Omental fat pad (tissue), 4 donors: Measurements from ENCODE around the gene PLCXD1. TPM values are rescaled to one million over a fixed set of nuclear protein-coding genes. Genes with fewer than 3 reads are reported as not detected.
"Not testable (repeated sequence)": the region's sequence is repeated elsewhere in the genome, so short reads cannot be mapped to it uniquely, and the experiment has no call there.

Experiments
- ATAC-seq: fragments of 150-250 bp; one replicate; pipeline ENCODE4 v1.9.1; 2016; ENCODE audit warnings: mild to moderate bottlenecking, moderate library complexity; ENCODE audit not compliant: low FRiP score
- DNase-seq: peaks from one replicate; pipeline ENCODE4 v3.0.0-alpha.2; 2019; ENCODE audit warnings: low spot score
- CTCF ChIP-seq, 3 donors: fragments of 450-650 bp; IDR thresholded peaks; one replicate each; pipeline ENCODE4 v1.5.1; 2016 to 2017; ENCODE audit warnings: antibody characterized with exemption in 3 of 3, mild to moderate bottlenecking in 3 of 3, moderate library complexity in 2 of 3
- total RNA-seq, 4 donors: library from RNA; depleted of rRNA; stranded (reverse); fragments of >200 nt; gene quantifications; one replicate each; pipeline ENCODE4 v1.1.0, GENCODE V29; 2016

PLCXD1 gene
- total RNA-seq, 4 donors from 2014 or later = 12.8 to 32.3 (median 21.9) TPM

- ATAC-seq (no peak), DNase-seq (no peak)
- TF ChIP-seq CTCF (IDR thresholded peaks at IDR 0.05) = no peak
Observed at GRCh38 chrX:259692-260355, 21.4 kb upstream of the PLCXD1 start.

GRCh38 chrX:261167-261918 lies 19.8 kb upstream of the PLCXD1 start:
- DNase-seq = no peak
- ATAC-seq = peak; percentile 48
- no peak for TF ChIP-seq CTCF (IDR thresholded peaks at IDR 0.05)

GRCh38 chrX:261919-262352 lies 19.2 kb upstream of the PLCXD1 start:
- no peak for TF ChIP-seq CTCF (IDR thresholded peaks at IDR 0.05)
- ATAC-seq (no peak), DNase-seq (no peak)

- no peak for DNase-seq
- TF ChIP-seq CTCF (IDR thresholded peaks at IDR 0.05) = no peak
- ATAC-seq = no peak
Observed at GRCh38 chrX:262381-262909, 18.7 kb upstream of the PLCXD1 start.

- not testable (repeated sequence) for ATAC-seq, DNase-seq
Observed at GRCh38 chrX:264006-264405, 17.2 kb upstream of the PLCXD1 start.

GRCh38 chrX:264634-265455 lies 16.3 kb upstream of the PLCXD1 start:
- TF ChIP-seq CTCF (IDR thresholded peaks at IDR 0.05) = no peak
- no peak for DNase-seq

GRCh38 chrX:265502-265901 lies 15.7 kb upstream of the PLCXD1 start:
- ATAC-seq (no peak), DNase-seq (no peak)
- no peak for TF ChIP-seq CTCF (IDR thresholded peaks at IDR 0.05)

More at GRCh38 chrX:264634-265455, 16.3 kb upstream of the PLCXD1 start:
- no peak for ATAC-seq
